Astrocyte (in vitro differentiated cells and primary cell): ENCODE measurements around the gene PDGFD.

ENCODE experiments used
- EZH2 ChIP-seq: IDR thresholded peaks from 2 replicates; pipeline ENCODE4 v1.6.1; 2012; ENCODE audit warnings: mild to moderate bottlenecking, low read length, inconsistent platforms; ENCODE audit not compliant: insufficient read depth
- TF ChIP-seq, protein P1 (sequence below): IDR thresholded peaks from 2 replicates; pipeline ENCODE4 v1.5.1; 2011; ENCODE audit warnings: low read depth, mild to moderate bottlenecking, inconsistent platforms, low read length, moderate library complexity; ENCODE audit not compliant: insufficient read depth

DNA sequence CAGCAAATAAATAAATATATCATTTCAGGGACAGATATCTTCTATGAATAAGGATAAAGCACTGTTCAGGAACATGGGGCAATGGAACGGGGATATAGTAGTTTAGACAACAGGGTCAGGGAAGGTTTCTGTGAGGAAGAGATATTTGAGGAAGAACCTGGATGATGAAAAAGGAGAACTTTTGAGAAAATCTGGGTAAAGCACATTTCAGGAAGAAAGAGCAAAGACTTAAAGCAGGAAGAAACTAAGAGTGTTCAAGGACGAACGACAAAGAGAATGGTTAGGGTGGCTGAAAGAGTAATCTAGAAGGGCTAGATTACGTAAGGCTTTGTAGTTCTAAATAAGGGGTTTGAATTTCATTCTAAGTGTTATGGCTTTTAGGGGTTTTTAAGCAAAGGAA lies 114.8 kb downstream of the PDGFD start:
- TF ChIP-seq, protein P1, sequence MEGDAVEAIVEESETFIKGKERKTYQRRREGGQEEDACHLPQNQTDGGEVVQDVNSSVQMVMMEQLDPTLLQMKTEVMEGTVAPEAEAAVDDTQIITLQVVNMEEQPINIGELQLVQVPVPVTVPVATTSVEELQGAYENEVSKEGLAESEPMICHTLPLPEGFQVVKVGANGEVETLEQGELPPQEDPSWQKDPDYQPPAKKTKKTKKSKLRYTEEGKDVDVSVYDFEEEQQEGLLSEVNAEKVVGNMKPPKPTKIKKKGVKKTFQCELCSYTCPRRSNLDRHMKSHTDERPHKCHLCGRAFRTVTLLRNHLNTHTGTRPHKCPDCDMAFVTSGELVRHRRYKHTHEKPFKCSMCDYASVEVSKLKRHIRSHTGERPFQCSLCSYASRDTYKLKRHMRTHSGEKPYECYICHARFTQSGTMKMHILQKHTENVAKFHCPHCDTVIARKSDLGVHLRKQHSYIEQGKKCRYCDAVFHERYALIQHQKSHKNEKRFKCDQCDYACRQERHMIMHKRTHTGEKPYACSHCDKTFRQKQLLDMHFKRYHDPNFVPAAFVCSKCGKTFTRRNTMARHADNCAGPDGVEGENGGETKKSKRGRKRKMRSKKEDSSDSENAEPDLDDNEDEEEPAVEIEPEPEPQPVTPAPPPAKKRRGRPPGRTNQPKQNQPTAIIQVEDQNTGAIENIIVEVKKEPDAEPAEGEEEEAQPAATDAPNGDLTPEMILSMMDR, result no peak
- no peak for TF ChIP-seq EZH2
